Measurements from ENCODE around the gene ITGAV.

Gene ITGAV

DNA sequence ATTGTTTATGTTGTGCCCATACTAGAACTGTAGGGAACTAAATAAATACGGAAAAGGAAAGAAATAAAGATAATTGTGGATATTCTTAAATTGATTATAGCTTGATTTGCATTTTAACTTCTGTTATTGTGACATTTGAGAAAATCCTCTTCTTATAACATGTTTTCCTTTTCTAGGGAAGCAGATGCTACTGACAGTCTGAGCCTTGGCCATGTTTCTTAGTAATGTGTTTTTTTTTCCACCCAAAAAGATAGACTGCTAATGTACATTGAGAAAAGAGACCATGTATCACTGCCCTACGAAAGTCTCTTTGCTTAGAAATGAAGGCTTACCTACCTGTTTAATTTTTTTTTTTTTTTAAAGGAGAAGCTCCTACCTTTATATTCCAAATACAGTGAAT, 22.2 kb downstream of the ITGAV start:
- no peak for DNase-seq (ENCODE audit: low read depth, low spot score)

DNA sequence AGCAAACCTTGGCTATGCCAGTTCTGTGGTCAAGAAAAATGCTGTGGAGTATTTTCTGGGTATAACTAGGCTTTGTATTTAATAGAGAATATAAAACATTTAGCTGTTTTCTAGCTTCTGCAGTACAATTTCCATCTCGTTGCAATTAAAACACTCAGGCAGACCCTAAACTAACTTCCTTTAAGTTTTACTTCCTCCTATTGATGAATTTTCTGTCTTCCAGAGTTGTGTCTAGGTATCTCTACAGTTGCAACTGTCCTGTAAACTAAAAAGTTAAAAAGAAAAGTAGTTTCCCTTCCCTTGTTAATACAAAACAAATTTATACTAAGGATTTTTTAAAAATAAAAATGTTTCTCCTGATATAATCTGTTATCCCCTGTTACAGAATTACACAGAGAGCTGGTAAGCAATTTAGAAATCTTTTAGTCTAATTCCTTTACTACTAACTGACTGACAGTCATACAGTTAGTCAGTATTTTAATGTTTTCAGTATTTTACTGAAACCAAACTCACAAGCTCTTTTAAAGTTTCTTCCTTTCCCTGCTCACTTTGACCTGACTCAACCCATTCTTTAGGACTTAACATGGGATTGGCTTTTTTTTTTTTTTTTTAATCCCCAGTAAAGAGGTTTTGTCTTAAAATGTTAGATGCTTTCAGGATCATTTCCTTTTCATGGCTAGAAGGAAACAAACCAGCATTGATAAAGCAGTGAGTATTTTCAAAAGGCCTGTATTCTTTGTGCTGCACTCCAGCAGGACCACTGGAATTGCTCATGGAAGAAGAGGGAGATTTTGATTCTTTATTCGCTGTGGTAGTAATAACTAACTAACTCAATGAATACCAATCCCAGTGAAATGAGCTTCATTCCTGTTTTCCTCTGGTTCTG, 22.9 kb downstream of the ITGAV start:
- no peak for DNase-seq (ENCODE audit: low read depth, low spot score)

DNA sequence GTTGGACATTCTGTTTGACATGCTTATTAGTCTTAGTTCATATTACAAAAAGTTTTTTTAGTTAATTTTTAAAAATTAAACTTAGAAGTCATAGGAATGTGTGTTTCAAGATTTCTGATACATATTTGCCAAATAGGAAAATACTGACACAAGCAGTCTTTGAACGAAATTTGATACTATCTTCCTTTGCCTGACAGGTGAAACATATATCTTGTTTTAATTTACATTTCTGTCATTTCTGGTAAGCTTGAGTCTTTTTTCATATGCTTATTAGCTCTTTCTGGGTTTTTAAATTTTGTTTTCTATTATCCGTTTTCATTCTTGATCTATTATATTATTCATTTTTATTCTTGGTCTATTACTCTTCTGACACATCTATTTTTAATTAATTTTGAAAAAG, 24.5 kb downstream of the ITGAV start:
- no peak for DNase-seq (ENCODE audit: low read depth, low spot score)

DNA sequence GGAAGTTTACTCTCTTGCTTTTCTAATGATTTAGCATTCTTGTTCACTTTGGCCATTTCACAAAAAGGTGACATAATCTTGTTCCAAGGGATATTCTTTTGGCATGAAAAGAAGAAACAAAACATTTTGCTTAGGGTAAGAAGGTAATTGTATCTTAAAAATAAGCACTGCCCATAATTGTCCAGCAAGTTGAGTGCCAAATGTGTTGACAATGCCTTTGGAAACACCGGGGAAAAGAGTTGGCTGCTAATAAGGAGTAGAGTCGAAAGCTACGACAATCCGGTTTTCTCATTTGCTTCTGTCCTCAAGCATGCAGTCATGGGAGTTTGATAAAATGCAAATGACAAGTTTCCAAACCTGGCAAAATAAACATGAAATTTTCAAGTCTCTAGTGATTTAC, 27.3 kb downstream of the ITGAV start:
- DNase-seq (ENCODE audit: low read depth, low spot score): no peak

DNA sequence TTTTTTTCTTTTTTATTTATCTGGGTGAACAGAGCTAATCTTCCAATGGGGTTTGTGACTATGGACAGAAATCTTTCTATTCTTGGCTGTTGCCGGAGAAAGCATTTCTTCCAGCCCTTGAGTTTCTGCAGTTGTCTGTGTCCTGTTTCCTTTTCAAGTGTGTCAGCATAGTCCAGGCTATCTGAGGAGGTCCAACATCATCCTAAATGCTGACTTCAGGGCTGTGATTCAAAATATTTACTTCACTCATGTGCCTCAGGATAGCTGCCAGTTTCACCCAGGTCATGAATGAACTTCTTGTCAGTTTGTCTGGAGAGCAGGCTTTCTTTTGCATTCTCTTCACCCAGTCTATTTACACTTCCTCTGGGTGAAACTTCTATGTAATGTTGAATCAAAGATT, 27.9 kb downstream of the ITGAV start:
- DNase-seq (ENCODE audit: low read depth, low spot score): no peak

DNA sequence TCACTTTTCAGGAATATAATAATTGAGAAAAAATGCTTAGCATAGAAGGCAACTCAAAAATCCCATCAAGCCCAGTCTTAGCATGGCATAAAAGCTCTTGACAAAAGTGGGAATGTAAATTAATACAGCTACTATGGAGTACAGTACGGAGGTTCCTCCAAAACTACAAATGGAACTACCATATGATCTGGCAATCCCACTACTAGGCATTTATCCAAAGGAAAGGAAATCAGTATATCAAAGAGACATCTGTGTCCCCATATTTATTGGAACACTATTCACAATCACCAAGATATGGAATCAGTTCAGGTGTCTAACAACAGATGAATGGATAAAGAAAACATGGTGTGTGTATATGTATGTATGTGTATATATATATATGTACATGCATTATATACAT, 28.8 kb downstream of the ITGAV start:
- DNase-seq (ENCODE audit: low read depth, low spot score): no peak

DNA sequence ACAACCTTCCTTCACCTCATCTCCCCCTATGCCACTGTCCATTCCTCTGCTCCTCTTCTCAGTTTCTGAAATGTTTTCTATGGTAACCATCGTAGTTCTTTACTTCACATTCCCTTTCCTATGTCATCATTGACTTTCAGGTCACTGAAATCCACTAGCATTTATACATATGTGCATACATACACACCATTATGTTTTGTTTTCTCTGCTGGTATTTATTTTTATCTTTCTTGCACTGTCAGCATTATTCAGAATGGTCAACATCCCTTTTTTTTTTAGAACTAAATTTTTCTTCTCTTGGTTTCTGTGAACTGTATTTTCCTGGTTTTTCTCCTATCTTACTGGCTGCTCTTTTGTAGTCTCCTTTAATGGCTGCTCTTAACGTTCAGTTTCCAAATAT, 33.2 kb downstream of the ITGAV start:
- no peak for DNase-seq (ENCODE audit: low read depth, low spot score)

DNA sequence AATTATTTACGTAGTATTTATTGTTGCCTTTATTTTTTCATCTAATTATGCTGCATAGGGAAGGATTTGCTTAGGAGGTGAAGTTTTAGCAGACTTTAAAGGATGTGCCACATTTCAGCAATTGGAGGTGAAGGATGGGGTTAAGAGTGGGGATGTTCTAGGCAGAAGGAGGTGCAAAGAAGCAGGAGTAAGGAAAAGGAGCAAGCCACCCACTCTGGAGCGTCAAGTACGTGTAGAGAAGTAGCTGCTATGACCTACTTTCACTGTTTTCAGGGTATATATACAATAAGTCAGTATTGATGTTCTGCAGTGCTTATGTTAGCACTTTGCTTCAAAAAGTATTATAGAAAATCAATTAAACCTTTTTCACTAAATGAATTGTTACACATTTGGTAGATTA, 34.4 kb downstream of the ITGAV start:
- DNase-seq (ENCODE audit: low read depth, low spot score): no peak

DNA sequence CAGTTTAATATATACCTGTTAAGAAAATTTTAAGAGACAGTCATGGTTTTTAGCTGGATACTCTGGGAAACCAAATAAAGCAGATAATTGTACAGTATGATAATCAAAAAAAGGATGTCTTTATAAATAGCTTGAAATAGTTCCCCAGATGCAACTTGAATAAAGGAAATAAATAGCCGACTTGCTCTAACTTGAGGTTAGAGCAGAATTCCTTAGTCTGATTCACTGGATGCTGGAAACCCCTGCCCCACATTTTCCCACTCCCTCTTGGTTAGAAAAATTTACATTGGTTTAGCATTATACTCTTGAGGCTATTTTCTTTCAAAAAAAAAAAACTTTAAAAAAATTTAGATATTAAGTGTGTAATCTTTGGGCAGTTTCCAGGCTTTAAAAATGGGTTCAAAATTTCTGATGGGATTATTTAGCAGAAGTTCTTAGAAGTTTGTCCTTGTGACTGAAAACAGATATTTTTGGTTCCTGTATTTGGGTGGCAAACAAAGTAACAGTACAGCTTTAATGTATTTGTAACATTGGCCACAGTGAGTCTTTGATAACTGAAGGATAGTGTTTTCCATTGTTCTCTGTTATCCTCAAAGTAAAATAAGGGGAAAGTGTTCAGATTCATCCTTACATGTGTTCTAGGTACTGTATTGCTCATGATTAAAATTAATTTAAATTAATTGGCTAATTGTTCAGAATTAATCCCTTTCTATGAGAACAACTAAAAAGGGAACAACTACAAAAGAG, 39.6 kb downstream of the ITGAV start:
- DNase-seq (ENCODE audit: low read depth, low spot score): no peak

DNA sequence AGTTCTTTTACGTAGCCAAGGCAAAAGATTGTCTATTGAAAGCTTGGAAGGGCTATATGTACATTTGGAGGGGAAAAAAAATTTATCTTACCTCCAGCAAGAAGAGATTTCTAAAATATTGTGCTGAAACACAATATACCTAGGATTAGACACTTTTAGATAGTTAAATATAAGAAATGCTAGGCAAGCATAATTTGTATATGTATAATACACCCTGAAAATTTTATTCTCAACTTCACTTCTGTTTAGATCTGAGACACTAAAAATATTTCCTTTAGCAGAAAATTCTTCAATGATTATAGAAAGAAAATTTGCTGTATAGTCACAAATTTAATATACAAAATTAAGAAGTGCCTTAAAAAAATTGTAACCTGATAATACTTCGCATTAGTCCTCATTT, 42.6 kb downstream of the ITGAV start:
- no peak for DNase-seq (ENCODE audit: low read depth, low spot score)

DNA sequence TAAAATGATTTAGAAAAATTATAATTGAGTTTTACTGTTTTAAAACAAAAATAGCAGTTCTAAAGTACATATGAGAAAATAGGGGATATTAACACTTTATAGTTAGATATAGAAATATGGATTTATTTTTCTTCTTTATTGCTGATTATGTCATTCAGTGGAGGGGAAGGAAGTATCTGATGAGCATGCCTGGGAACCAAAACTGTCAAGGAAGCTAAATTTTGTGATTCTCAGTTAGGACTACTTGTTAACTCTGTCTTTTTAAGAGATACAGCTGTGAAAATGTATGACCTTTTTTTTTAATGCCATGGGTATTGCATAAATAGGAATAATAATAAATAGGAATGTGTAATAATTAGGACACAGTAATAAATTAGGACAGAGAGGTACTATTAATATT, 44.8 kb downstream of the ITGAV start:
- no peak for DNase-seq (ENCODE audit: low read depth, low spot score)

DNA sequence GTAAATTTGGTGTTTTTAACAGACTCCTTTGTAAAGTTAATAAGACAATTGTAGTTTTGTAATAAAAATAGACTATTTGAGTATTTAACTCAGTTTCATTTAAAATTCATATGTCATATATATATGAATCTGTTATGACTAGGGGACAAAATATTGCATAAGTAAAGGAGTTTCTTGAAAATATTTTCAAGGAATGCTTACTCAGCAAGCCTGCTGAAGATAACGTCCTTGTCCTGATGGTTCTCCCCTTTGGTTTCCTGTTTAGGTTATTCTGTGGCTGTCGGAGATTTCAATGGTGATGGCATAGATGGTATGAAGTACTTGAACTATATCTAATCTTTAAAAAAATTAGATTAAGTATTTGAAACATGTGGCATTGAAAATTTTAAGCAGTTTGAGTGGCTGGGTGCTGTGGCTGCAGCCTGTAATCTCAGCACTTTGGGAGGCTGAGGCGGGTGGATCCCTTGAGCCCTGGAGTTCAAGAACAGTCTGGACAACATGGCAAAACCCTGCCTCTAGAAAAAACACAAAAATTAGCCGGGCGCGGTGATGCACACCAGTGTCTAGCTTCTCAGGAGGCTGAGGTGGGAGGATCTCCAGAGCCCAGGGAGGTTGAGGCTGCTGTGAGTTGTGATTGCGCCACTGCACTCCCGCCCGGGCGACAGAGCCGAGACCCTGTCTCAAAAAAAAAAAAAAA, 47.1 kb downstream of the ITGAV start:
- no peak for DNase-seq (ENCODE audit: low read depth, low spot score)

DNA sequence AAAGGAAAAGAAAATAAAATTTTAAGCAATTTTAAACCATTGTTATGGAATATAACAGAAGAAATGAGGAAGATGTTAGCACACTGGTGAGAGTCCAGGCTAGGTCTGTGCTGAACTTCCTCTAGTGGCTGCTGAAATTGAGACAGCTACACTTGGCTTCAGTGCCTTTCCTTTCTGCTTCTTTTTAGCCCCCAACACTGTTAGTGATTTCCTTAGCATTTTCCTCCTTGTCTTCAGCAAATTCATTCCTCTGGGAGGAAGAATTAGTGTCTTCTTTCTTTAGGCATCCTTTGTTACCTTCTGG, 47.6 kb downstream of the ITGAV start:
- DNase-seq (ENCODE audit: low read depth, low spot score): no peak

DNA sequence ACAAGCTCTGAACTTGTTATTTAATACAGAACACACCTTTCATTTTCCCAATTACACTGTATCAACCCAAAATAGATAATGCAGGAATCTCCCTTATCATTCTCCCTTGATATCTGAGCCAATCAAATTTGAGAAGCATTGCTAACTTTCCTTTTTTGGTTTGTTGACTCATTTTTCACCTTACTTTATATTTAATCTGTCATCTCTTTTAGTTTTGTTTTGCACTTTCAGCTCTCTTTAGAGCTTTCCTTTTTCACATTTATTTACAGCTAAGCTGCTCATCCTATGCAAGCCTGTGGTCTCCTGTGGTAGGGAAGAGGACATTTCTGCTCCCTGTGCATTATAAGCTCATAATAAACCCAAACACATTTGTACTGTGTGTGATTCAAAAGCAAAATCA, 50.1 kb downstream of the ITGAV start:
- no peak for DNase-seq (ENCODE audit: low read depth, low spot score)

DNA sequence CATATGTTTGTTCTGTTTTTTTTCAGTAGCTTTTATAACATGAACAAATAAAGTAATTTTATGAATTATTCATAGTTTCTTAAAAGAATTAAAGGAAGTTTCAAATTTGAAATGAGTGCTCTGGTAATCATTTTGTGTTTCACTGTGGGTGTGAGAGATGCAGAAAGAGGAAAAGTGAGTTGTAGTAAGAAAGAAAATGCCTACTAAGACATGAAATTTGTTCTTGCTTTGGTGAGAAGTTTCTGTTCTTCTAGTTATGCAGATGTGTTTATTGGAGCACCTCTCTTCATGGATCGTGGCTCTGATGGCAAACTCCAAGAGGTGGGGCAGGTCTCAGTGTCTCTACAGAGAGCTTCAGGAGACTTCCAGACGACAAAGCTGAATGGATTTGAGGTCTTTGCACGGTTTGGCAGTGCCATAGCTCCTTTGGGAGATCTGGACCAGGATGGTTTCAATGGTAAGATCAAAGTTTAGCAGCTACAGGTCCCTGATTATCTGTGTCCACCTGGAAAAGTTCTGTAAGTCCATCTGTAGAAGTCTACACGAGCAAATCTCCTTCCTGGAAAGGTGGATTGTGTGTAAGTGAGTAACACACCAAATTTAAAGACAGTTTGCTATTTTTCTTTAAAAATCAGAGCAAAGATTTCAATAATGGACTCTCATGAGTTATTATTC, 51.4 kb downstream of the ITGAV start:
- DNase-seq (ENCODE audit: low read depth, low spot score): no peak

DNA sequence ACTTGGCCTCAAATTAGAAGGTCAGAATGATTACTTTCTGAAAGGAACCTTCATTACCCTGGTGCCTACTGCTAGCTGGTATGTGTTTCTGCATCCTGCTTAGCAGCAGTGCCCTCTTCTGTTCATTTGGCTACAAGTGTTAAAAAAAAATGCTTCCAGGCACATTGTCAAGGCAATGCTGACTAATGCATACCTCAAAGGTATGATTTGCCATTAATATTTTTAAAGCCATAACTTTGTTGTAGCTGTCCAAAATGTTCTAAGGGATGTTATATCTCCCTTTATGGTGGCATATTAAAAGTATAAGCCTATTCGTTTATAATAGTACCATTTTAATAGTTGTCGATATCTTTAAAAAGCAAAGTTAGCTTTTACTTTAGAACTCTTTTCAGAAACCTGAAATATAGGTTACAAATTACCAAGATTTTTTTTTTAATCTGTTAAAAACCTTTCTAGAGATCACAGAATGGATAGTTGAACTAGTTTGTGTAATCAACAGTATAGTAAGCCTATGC, 52.0 kb downstream of the ITGAV start:
- no peak for DNase-seq (ENCODE audit: low read depth, low spot score)

DNA sequence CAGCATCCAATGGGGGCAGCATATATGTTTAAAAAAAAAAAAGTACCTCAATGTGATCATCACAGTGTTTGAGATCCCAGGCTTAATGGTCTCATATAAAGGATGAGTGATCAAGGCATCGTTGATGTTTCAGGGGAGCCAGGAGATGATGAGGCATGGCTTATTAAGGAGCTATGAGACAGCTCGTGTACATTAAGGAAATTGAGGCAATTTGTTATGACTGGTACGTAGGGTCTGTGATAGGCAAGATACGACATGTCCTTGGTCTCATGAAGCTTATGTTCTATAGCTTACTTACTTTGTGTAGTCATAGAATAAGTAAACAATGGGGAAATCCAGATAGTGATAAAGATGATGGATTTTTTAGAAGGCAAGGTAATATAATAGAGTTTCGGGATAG, 54.9 kb downstream of the ITGAV start:
- no peak for DNase-seq (ENCODE audit: low read depth, low spot score)

DNA sequence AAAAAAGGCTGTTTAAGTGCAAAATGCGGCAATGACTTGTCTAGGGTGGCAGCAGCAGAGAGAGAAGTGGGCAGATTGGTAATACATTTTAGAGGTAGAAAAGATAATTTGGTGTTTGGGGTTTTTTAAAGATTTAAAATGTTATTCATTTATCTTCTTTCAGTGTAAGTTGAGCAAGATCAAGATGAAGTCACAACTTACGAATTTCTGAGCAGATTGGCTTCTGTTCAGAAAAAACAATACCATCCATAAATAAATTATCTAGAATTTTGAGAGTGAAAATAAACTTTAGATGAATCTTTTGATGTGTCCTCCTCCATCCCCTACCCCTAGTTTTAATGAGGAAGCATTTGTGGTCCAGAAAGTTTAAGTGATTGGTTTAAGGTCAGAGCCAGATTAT, 56.1 kb downstream of the ITGAV start:
- no peak for DNase-seq (ENCODE audit: low read depth, low spot score)

DNA sequence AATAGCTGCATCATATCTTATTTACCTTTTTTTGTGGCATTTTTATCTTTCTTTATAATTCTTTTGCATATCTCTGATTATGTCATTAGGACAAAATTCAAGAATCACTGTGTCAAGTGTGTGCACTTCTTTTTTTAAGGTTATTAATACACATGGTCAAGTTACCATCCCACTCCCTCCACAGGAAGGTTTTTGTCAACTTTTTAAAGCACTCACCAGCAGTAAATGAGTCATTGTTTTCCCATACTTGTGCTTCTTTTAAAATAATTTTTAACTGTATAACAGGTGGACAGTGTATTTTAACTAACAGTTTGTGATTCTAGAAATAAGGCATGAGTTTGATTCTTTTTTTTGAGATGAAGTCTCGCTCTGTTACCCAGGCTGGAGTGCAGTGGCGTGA, 58.3 kb downstream of the ITGAV start:
- no peak for DNase-seq (ENCODE audit: low read depth, low spot score)

DNA sequence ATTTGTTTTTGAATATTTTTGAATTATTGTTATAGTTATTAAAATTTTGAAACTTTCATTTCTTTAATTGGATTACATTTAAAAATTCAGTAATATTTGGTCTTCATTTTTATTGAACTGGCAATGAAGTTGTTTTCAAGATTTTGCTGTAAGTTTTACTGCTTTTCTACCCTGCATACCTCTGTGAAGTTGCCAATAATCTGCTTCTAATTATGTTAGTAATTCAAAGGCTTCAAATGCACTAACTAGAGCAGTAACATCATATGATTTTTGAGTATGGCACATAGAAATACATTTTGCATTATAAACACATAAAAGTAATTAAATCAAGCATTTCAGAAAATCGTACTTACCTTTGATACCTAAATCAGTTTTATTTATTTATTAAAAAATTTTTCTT, 63.7 kb downstream of the ITGAV start:
- DNase-seq (ENCODE audit: low read depth, low spot score): no peak

DNA sequence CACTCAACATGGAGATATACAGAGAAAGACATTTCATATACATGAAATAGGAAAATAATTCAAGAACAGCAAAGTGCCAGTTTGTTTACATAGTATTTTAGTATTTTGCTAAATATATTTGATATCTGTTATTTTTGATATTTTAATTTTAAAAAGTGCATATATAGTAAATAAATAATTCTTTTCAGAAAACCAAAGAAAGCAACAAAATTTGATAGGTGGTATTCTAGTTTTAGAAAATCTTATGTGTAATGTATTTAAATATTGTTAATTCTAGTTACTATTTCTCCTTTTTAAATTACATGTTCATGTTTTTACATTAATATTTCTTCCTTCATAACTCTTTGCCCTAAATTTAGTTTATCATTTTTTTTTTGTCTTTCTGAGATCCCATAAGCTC, 69.5 kb downstream of the ITGAV start:
- DNase-seq (ENCODE audit: low read depth, low spot score): no peak
